ENCODE measurements around the gene SAAL1. TPM values are rescaled to one million over a fixed set of nuclear protein-coding genes. Genes with fewer than 3 reads are reported as not detected.
A peak's percentile ranks its signal among the peaks of the same experiment; 100 is the strongest.

The SAAL1 gene
- polyA plus RNA-seq, 1 donor from 2014 or later, result 66.2 TPM

DNA sequence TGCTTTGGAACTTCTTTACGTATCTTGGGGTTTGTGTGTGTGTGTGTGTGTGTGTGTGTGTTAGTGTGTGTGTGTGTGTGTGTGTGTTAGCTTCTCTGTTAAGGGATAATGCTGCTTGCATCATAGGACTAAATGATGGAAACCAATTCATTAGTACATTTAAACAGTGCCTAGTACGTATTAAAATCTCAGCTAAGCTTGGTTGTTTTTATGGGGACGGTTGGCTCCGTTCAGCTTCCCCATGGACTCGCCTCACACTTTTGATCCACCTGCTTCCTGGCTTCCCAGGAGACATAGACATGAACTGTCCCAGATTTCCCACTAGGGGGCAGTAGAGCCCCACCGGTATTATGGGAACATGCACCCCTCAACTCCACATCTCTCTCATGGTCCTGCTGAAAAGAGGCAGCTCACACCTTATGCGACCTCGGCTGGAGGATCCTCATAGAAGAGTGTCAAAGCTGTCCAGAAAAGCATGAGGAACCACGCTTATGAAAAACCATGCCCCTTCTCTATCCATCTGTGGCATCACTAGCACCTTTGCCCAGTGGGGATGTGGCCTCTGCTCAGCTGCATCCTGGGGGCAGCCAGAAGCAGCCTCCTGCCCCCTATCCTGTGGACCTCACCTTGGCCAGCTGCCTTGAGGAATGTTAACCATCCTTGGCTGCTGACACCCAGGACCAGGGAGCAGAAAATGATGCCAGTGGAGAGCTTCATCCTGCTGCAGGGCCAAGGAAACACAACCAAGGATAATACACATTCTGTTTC, 9.7 kb upstream of the SAAL1 start:
- Histone ChIP-seq H3F3A (ENCODE audit: insufficient read depth, low read length, poor library complexity, severe bottlenecking) (no peaks in the 10 kb centered on the region), H4K20me1 (ENCODE audit: insufficient read depth) (no peaks in the 10 kb centered on the region), H3K9me3 (ENCODE audit: low read length) (no peaks in the 10 kb centered on the region), H3K9ac (ENCODE audit: low read length) (no peak overlapping the region), H3K27ac (ENCODE audit: low read length) (no peak overlapping the region), H3K9me2 (ENCODE audit: insufficient read depth, low read length) (no peaks in the 10 kb centered on the region), H3K36me3 (ENCODE audit: insufficient read depth, low read length) (no peaks in the 10 kb centered on the region), H3K79me2 (replicated peaks; ENCODE audit: insufficient read depth, low read length) (no peaks in the 10 kb centered on the region), H2AFZ (ENCODE audit: low read depth, low read length) (no peak overlapping the region), H3K27me3 (ENCODE audit: insufficient read depth, low read depth, low read length) (no peaks in the 10 kb centered on the region), H3K4me3 (ENCODE audit: low read length) (no peak overlapping the region), H3K4me2 (ENCODE audit: low read length) (no peak overlapping the region)
- TF ChIP-seq POLR2AphosphoS5 (IDR thresholded peaks at IDR 0.05) (no peak), MXI1 (conservative IDR thresholded peaks at IDR 0.05; ENCODE audit: poor library complexity, severe bottlenecking) (peak; percentile 37), SMC3 (conservative IDR thresholded peaks at IDR 0.05; ENCODE audit: poor library complexity) (peak; percentile 82), CTCF (IDR thresholded peaks at IDR 0.05; ENCODE audit: poor library complexity, severe bottlenecking) (peak; percentile 91), RAD21 (conservative IDR thresholded peaks at IDR 0.05) (peak; percentile 91), TAF1 (IDR thresholded peaks at IDR 0.05; ENCODE audit: low read depth) (no peak)

DNA sequence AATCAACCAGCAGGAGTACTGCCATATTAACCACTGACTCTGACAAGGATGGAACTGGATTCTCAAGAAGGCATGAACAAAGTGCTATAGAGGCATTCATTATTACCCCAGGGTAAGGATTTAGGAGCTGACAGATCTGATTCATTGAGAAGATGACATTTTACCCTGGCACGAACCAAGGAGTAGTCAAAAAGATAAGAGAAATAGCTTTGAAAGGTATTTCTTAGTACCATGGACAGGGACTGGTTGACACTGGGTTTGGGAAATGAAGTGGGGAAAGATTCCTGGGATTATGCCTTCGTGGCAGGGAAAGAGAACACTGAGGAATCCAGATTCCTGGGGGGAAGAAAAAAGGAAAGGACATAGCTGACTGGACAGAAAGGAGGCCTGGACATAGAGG, 5.1 kb upstream of the SAAL1 start:
- Histone ChIP-seq H3K9ac (ENCODE audit: low read length) (no peak overlapping the region), H3K27ac (ENCODE audit: low read length) (no peak overlapping the region), H3K27me3 (ENCODE audit: insufficient read depth, low read depth, low read length) (no peaks in the 10 kb centered on the region), H3K36me3 (ENCODE audit: insufficient read depth, low read length) (no peaks in the 10 kb centered on the region), H3K9me3 (ENCODE audit: low read length) (no peaks in the 10 kb centered on the region), H4K20me1 (ENCODE audit: insufficient read depth) (no peaks in the 10 kb centered on the region), H3F3A (ENCODE audit: insufficient read depth, low read length, poor library complexity, severe bottlenecking) (no peaks in the 10 kb centered on the region), H3K4me2 (ENCODE audit: low read length) (no peak overlapping the region), H3K79me2 (replicated peaks; ENCODE audit: insufficient read depth, low read length) (no peaks in the 10 kb centered on the region), H3K9me2 (ENCODE audit: insufficient read depth, low read length) (no peaks in the 10 kb centered on the region), H2AFZ (ENCODE audit: low read depth, low read length) (no peak overlapping the region), H3K4me3 (ENCODE audit: low read length) (no peak overlapping the region)
- TF ChIP-seq EP300 (conservative IDR thresholded peaks at IDR 0.05; ENCODE audit: poor library complexity, severe bottlenecking), result no peak
- TF ChIP-seq REST (IDR thresholded peaks at IDR 0.05; ENCODE audit: borderline replicate concordance), result no peak
- TF ChIP-seq EZH2 (IDR thresholded peaks at IDR 0.05; ENCODE audit: borderline replicate concordance, insufficient read depth, low read length, poor library complexity, severe bottlenecking), result no peak
- TF ChIP-seq RAD21 (conservative IDR thresholded peaks at IDR 0.05), result no peak
- TF ChIP-seq MXI1 (conservative IDR thresholded peaks at IDR 0.05; ENCODE audit: poor library complexity, severe bottlenecking), result no peak
- TF ChIP-seq CTCF (IDR thresholded peaks at IDR 0.05; ENCODE audit: poor library complexity, severe bottlenecking), result no peak
- TF ChIP-seq SMC3 (conservative IDR thresholded peaks at IDR 0.05; ENCODE audit: poor library complexity), result no peak
- TF ChIP-seq POLR2AphosphoS5 (IDR thresholded peaks at IDR 0.05), result no peak
- no peak for TF ChIP-seq TAF1 (IDR thresholded peaks at IDR 0.05; ENCODE audit: low read depth)
